ENCODE measurements around the gene GLDC.
A peak's percentile ranks its signal among the peaks of the same experiment; 100 is the strongest.

GLDC gene

GRCh38 chr9:6512085-6512657 is 133.4 kb downstream of the GLDC start:
- no peak for DNase-seq

GRCh38 chr9:6506571-6506970 is 139.0 kb downstream of the GLDC start:
- no peak for DNase-seq

- DNase-seq: no peak
Observed at GRCh38 chr9:6502399-6502798, 143.1 kb downstream of the GLDC start.

GRCh38 chr9:6501526-6502210 is 143.9 kb downstream of the GLDC start:
- DNase-seq: no peak

GRCh38 chr9:6498982-6499381 is 146.5 kb downstream of the GLDC start:
- DNase-seq: no peak

- peak in 1 of 51 donors; percentile 1 for DNase-seq
Observed at GRCh38 chr9:6495466-6495865, 150.1 kb downstream of the GLDC start.

GRCh38 chr9:6490863-6491262 is 154.7 kb downstream of the GLDC start:
- no peak for DNase-seq

GRCh38 chr9:6489099-6489498 is 156.4 kb downstream of the GLDC start:
- no peak for DNase-seq

GRCh38 chr9:6488395-6488794 is 157.1 kb downstream of the GLDC start:
- no peak for DNase-seq

GRCh38 chr9:6484210-6484609 is 161.3 kb downstream of the GLDC start:
- DNase-seq: no peak
